Lung (tissue), 12 donors: ENCODE measurements around the gene TMEM144. TPM values are rescaled to one million over a fixed set of nuclear protein-coding genes. Genes with fewer than 3 reads are reported as not detected.

Source experiments
- ATAC-seq: fragments of 200-7000 bp; cut with Tn5 transposase; one replicate; pipeline ENCODE4 v1.9.1; 2020; ENCODE audit warnings: moderate number of reproducible peaks; ENCODE audit not compliant: insufficient read depth, low FRiP score
- DNase-seq, 3 donors: peaks; one replicate each; pipeline ENCODE4 v3.0.0-alpha.2; 2013 to 2017
- H3K27ac ChIP-seq, 2 donors: one replicate each; pipeline ENCODE4 v1.5.1; 2013; ENCODE audit warnings: mild to moderate bottlenecking in 2 of 2, moderate library complexity in 2 of 2, control low read depth in 1 of 2, inconsistent platforms in 1 of 2, low read depth in 1 of 2, low read length in 1 of 2
- H3K27me3 ChIP-seq, 3 donors: one replicate each; pipeline ENCODE4 v1.5.1; 2013; ENCODE audit warnings: low read length in 2 of 3; ENCODE audit not compliant: control insufficient read depth in 3 of 3, insufficient read depth in 3 of 3
- H3K36me3 ChIP-seq, 4 donors: one replicate each; pipeline ENCODE4 v1.5.1; 2013; ENCODE audit warnings: low read length in 4 of 4, mild to moderate bottlenecking in 1 of 4, moderate library complexity in 1 of 4; ENCODE audit not compliant: control insufficient read depth in 4 of 4, insufficient read depth in 4 of 4
- H3K4me1 ChIP-seq, 5 donors: one replicate each; pipeline ENCODE4 v1.5.1; 2013; ENCODE audit warnings: low read length in 5 of 5, mild to moderate bottlenecking in 2 of 5, moderate library complexity in 1 of 5; ENCODE audit not compliant: control insufficient read depth in 5 of 5, insufficient read depth in 5 of 5
- H3K4me3 ChIP-seq: one replicate; pipeline ENCODE4 v1.5.1; 2013; ENCODE audit warnings: mild to moderate bottlenecking, control low read depth, moderate library complexity
- H3K9ac ChIP-seq, 2 donors: one replicate each; pipeline ENCODE4 v1.5.1; 2013; ENCODE audit warnings: low read length in 2 of 2, control low read depth in 1 of 2; ENCODE audit not compliant: insufficient read depth in 1 of 2
- H3K9me3 ChIP-seq, 4 donors: one replicate each; pipeline ENCODE4 v1.5.1; 2013; ENCODE audit warnings: low read length in 3 of 4, mild to moderate bottlenecking in 1 of 4, moderate library complexity in 1 of 4; ENCODE audit not compliant: control insufficient read depth in 4 of 4, insufficient read depth in 3 of 4
- WGBS, 2 donors: extraction: QIAGEN DNeasy Blood & Tissue Kit; methylation state at CpG; one replicate each; pipeline ENCODE4 v1.1.7; 2013; 5-methylcytosine and 5-hydroxymethylcytosine counted together
- polyA plus RNA-seq, 2 donors: library from polyadenylated mRNA; stranded (reverse); fragments of 200-250 nt; gene quantifications; one replicate each; pipeline ENCODE4 v1.2.1, GENCODE V29; 2013
- total RNA-seq, 2 donors: library from RNA; depleted of rRNA in 1 of 2; stranded (reverse); fragments of >200 nt in 1 of 2; gene quantifications; one replicate each; pipeline ENCODE4 v1.2.1, GENCODE V29; 2014 to 2021
- TF ChIP-seq, protein P1 (sequence below): IDR thresholded peaks from 2 replicates; pipeline ENCODE4 v1.5.1; 2012; ENCODE audit warnings: mild to moderate bottlenecking; ENCODE audit errors: control extremely low read depth, extremely low read depth
- donor health status: control.
- donor health status: control.
- donor health status: Bipolar disorder and iron deficiency.
- donor health status: healthy.
- donor health status: DM: yes; HTN: yes; CAD: no.

The TMEM144 gene
- total and polyA plus RNA-seq, 4 donors: 3.7 to 17.3 (median 11.6) TPM

DNA sequence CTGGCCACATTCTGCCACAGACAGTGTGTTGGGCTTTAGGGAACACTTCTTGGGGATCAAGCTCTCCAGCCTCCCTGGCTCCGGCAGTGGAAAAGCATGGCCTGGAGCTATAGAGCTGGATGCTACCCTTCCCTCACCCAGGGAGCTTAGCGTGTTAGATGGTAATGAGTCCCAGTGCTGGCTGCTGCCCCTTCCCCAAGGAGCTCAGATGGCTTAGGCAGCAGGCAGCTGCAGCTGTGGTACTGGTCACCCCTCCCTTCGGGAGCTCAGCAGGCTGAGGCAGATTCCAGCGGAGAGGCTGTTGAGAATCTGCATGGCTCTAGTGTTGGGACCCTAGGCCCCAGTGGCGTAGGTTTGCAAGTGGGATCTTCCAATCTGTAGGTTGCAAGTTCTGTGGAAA is 19.5 kb downstream of the TMEM144 start:
- no peak overlapping the region for H3K9ac ChIP-seq
- H3K36me3 ChIP-seq: peaks cover 0 to 4% (median 0%) of the 10 kb centered on the region in 4 donors
- DNase-seq (no peak), ATAC-seq (no peak)
- no peak overlapping the region for H3K27ac ChIP-seq
- no peak overlapping the region for H3K4me3 ChIP-seq
- H3K27me3 ChIP-seq: no peaks in the 10 kb centered on the region
- WGBS, 2 donors: 76 to 86% methylated on average over 5 of the region's 5 CpGs
- TF ChIP-seq, protein P1, sequence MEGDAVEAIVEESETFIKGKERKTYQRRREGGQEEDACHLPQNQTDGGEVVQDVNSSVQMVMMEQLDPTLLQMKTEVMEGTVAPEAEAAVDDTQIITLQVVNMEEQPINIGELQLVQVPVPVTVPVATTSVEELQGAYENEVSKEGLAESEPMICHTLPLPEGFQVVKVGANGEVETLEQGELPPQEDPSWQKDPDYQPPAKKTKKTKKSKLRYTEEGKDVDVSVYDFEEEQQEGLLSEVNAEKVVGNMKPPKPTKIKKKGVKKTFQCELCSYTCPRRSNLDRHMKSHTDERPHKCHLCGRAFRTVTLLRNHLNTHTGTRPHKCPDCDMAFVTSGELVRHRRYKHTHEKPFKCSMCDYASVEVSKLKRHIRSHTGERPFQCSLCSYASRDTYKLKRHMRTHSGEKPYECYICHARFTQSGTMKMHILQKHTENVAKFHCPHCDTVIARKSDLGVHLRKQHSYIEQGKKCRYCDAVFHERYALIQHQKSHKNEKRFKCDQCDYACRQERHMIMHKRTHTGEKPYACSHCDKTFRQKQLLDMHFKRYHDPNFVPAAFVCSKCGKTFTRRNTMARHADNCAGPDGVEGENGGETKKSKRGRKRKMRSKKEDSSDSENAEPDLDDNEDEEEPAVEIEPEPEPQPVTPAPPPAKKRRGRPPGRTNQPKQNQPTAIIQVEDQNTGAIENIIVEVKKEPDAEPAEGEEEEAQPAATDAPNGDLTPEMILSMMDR: no peak
- no peaks in the 10 kb centered on the region for H3K9me3 ChIP-seq
- no peaks in the 10 kb centered on the region for H3K4me1 ChIP-seq

DNA sequence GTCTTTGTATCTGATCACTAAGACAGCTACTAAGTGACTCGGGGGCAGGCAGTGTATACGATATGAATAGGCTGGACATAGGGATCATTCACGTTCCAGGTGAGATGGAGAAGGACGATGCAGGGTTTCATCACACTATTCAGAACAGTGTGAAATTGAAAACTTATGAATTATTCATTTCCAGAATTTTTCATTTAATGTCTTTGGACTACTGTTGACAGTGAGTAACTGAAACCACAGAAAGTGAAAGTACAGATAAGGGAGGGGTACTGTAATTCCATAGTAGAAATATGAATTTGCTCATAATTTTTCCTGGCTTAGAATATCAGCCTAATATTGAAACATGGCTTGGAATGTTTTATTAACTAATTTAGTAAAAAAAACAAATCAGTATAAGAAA is 24.4 kb downstream of the TMEM144 start:
- no peak overlapping the region for H3K4me3 ChIP-seq
- no peaks in the 10 kb centered on the region for H3K9me3 ChIP-seq
- no peaks in the 10 kb centered on the region for H3K27me3 ChIP-seq
- TF ChIP-seq, protein P1: no peak
- H3K4me1 ChIP-seq: peaks cover 0 to 3% (median 0%) of the 10 kb centered on the region in 5 donors
- no peak overlapping the region for H3K9ac ChIP-seq
- DNase-seq: no peak
- H3K27ac ChIP-seq: no peak overlapping the region
- H3K36me3 ChIP-seq: peaks cover 0 to 3% (median 0%) of the 10 kb centered on the region in 4 donors
- no peak for ATAC-seq
- WGBS, 2 donors: 95 to 97% methylated on average over 4 of the region's 4 CpGs

DNA sequence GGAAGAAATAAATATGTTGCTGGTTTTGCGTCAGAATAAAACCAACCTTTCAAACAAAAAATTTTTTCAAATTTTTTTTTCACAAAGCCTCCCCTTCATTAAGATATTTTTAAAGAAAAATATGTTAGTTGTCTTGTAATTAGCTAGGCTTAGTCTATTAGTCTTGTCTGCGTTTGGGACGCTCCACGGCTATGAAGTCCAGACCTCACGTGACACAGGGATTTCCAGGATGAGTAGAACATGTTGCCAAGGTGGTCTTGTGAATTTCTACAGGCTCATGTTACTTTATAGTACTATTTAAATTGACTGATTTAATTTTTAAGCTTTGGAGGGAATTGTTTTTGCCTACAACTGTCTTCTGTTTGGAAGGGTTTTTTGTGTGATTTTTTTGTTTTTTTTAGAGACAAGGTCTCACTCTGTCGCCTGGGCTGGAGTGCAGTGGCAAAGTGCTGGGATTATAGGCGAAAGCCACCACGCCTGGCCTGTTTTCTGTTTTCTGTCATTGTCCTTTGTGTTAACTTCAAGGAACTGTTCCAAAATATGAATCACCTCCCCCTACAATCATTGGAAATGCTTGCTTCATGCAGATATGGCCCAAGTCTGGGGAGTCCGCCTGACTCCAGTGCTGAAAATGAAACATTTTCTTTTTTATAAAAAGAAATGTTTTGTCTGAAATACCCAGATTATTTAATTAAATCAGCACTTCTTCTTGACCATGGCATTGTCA is 26.2 kb downstream of the TMEM144 start:
- WGBS, 2 donors: 83 to 91% methylated on average over 9 of the region's 9 CpGs
- Histone ChIP-seq H3K9ac (no peak overlapping the region), H3K27ac (no peak overlapping the region), H3K4me1 (peaks cover 0 to 3% (median 0%) of the 10 kb centered on the region in 5 donors), H3K36me3 (peaks cover 0 to 3% (median 0%) of the 10 kb centered on the region in 4 donors), H3K4me3 (no peak overlapping the region), H3K9me3 (no peaks in the 10 kb centered on the region), H3K27me3 (no peaks in the 10 kb centered on the region)
- TF ChIP-seq, protein P1: no peak
- DNase-seq: no peak
- no peak for ATAC-seq

DNA sequence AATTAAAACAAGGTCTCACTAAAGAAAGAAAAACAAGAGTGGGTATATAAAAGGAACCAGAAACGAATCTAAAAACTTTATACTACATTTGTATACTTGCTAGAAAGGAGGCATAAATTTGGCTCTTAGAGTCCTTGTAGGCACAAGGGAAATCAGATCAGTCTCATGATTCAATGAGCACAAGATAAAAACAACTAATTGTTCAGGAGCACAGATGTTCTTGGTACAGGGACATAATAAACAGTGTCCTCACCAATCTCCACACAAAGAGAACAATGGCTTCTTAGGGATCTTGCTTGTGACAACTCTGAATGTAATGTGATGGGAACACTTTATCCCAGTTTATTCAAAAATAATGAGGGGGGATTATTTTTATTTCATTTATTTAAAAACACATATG is 28.3 kb downstream of the TMEM144 start:
- H3K27ac ChIP-seq: no peak overlapping the region
- 92 to 95% methylated on average over 1 of the region's 1 CpG for WGBS, 2 donors
- DNase-seq (no peak), ATAC-seq (no peak)
- H3K27me3 ChIP-seq: no peaks in the 10 kb centered on the region
- TF ChIP-seq, protein P1: no peak
- H3K9me3 ChIP-seq: no peaks in the 10 kb centered on the region
- H3K9ac ChIP-seq: no peak overlapping the region
- peaks cover 0 to 3% (median 0%) of the 10 kb centered on the region in 5 donors for H3K4me1 ChIP-seq
- no peak overlapping the region for H3K4me3 ChIP-seq
- H3K36me3 ChIP-seq: peaks cover 0 to 3% (median 0%) of the 10 kb centered on the region in 4 donors
